ENCODE data around the gene HSD17B14. TPM values are rescaled to one million over a fixed set of nuclear protein-coding genes. Genes with fewer than 3 reads are reported as not detected.

The HSD17B14 gene
- total RNA-seq, 1 experiment from 2014 or later = 58.9 TPM

GRCh38 chr19:48841571-48841970, 5.3 kb upstream of the HSD17B14 start:
- in situ Hi-C loops (cut with HindIII; ENCODE audit: low pct_unique_long_range_greater_than_20kb, low sequenced_read_pairs) = no loop called here
- DNase-seq (ENCODE audit: low read depth, low spot score) = no peak

- in situ Hi-C loops (cut with HindIII; ENCODE audit: low pct_unique_long_range_greater_than_20kb, low sequenced_read_pairs) = no loop called here
- no peak for DNase-seq (ENCODE audit: low read depth, low spot score)
Measured at GRCh38 chr19:48841047-48841446, 4.8 kb upstream of the HSD17B14 start.

- no peak for DNase-seq (ENCODE audit: low read depth, low spot score)
- in situ Hi-C loops (cut with HindIII; ENCODE audit: low pct_unique_long_range_greater_than_20kb, low sequenced_read_pairs) = no loop called here
Measured at GRCh38 chr19:48837687-48838086, 1.4 kb upstream of the HSD17B14 start.

- in situ Hi-C loops (cut with HindIII; ENCODE audit: low pct_unique_long_range_greater_than_20kb, low sequenced_read_pairs) = no loop called here
- peak; percentile 94 for DNase-seq (ENCODE audit: low read depth, low spot score)
Measured at GRCh38 chr19:48837051-48837524, 797 bp upstream of the HSD17B14 start.

- DNase-seq (ENCODE audit: low read depth, low spot score) = peak; percentile 93
Measured at GRCh38 chr19:48835734-48836088, 580 bp downstream of the HSD17B14 start.

GRCh38 chr19:48833977-48834376, 2.3 kb downstream of the HSD17B14 start:
- in situ Hi-C loops (cut with HindIII; ENCODE audit: low pct_unique_long_range_greater_than_20kb, low sequenced_read_pairs) = no loop called here
- DNase-seq (ENCODE audit: low read depth, low spot score) = peak; percentile 39

More at GRCh38 chr19:48835734-48836088, 580 bp downstream of the HSD17B14 start:
- in situ Hi-C loops (cut with HindIII; ENCODE audit: low pct_unique_long_range_greater_than_20kb, low sequenced_read_pairs) = no loop called here

- DNase-seq (ENCODE audit: low read depth, low spot score) = no peak
- in situ Hi-C loops (cut with HindIII; ENCODE audit: low pct_unique_long_range_greater_than_20kb, low sequenced_read_pairs) = no loop called here
Measured at GRCh38 chr19:48833049-48833448, 3.2 kb downstream of the HSD17B14 start.

GRCh38 chr19:48830965-48831364, 5.3 kb downstream of the HSD17B14 start:
- DNase-seq (ENCODE audit: low read depth, low spot score) = no peak
- in situ Hi-C loops (cut with HindIII; ENCODE audit: low pct_unique_long_range_greater_than_20kb, low sequenced_read_pairs) = no loop called here

GRCh38 chr19:48830088-48830487, 6.2 kb downstream of the HSD17B14 start:
- in situ Hi-C loops (cut with HindIII; ENCODE audit: low pct_unique_long_range_greater_than_20kb, low sequenced_read_pairs) = no loop called here
- DNase-seq (ENCODE audit: low read depth, low spot score) = no peak

- in situ Hi-C loops (cut with HindIII; ENCODE audit: low pct_unique_long_range_greater_than_20kb, low sequenced_read_pairs) = no loop called here
- peak; percentile 32 for DNase-seq (ENCODE audit: low read depth, low spot score)
Measured at GRCh38 chr19:48826606-48827020, 9.7 kb downstream of the HSD17B14 start.

- in situ Hi-C loops (cut with HindIII; ENCODE audit: low pct_unique_long_range_greater_than_20kb, low sequenced_read_pairs) = no loop called here
- DNase-seq (ENCODE audit: low read depth, low spot score) = no peak
Measured at GRCh38 chr19:48822514-48822913, 13.8 kb downstream of the HSD17B14 start.

GRCh38 chr19:48821633-48822032, 14.7 kb downstream of the HSD17B14 start:
- in situ Hi-C loops (cut with HindIII; ENCODE audit: low pct_unique_long_range_greater_than_20kb, low sequenced_read_pairs) = no loop called here
- no peak for DNase-seq (ENCODE audit: low read depth, low spot score)

GRCh38 chr19:48819366-48819816, 16.9 kb downstream of the HSD17B14 start:
- in situ Hi-C loops (cut with HindIII; ENCODE audit: low pct_unique_long_range_greater_than_20kb, low sequenced_read_pairs) = no loop called here
- no peak for DNase-seq (ENCODE audit: low read depth, low spot score)

GRCh38 chr19:48818234-48818820, 18.0 kb downstream of the HSD17B14 start:
- in situ Hi-C loops (cut with HindIII; ENCODE audit: low pct_unique_long_range_greater_than_20kb, low sequenced_read_pairs) = no loop called here

GRCh38 chr19:48817585-48818124, 18.6 kb downstream of the HSD17B14 start:
- in situ Hi-C loops (cut with HindIII; ENCODE audit: low pct_unique_long_range_greater_than_20kb, low sequenced_read_pairs) = no loop called here
- no peak for DNase-seq (ENCODE audit: low read depth, low spot score)

More at GRCh38 chr19:48818234-48818820, 18.0 kb downstream of the HSD17B14 start:
- no peak for DNase-seq (ENCODE audit: low read depth, low spot score)

GRCh38 chr19:48815870-48816501, 20.3 kb downstream of the HSD17B14 start:
- in situ Hi-C loops (cut with HindIII; ENCODE audit: low pct_unique_long_range_greater_than_20kb, low sequenced_read_pairs) = no loop called here
- DNase-seq (ENCODE audit: low read depth, low spot score) = peak; percentile 50

GRCh38 chr19:48814895-48815294, 21.4 kb downstream of the HSD17B14 start:
- in situ Hi-C loops (cut with HindIII; ENCODE audit: low pct_unique_long_range_greater_than_20kb, low sequenced_read_pairs) = no loop called here
- DNase-seq (ENCODE audit: low read depth, low spot score) = no peak

GRCh38 chr19:48813123-48813913, 23.0 kb downstream of the HSD17B14 start:
- in situ Hi-C loops (cut with HindIII; ENCODE audit: low pct_unique_long_range_greater_than_20kb, low sequenced_read_pairs) = no loop called here
- peak; percentile 40 for DNase-seq (ENCODE audit: low read depth, low spot score)
